Measurements from ENCODE around the gene SLC29A3.

GRCh38 chr10:71336632-71337031 lies 17.6 kb downstream of the SLC29A3 start:
- TF ChIP-seq CTCF (IDR thresholded peaks at IDR 0.05) (no peak), TCF7L2 (IDR thresholded peaks at IDR 0.05; ENCODE audit: low read depth, low read length) (no peak), POLR2AphosphoS5 (IDR thresholded peaks at IDR 0.05; ENCODE audit: low read depth, low read length) (no peak)

Measured in Panc1 (cell line).